HepG2 (cell line): ENCODE measurements around the gene ATXN7L2. TPM values are rescaled to one million over a fixed set of nuclear protein-coding genes. Genes with fewer than 3 reads are reported as not detected.

Experiments
- ASH2L ChIP-seq: fragments of 300-600, 200-600 bp; sonication (generic); IDR thresholded peaks from 2 replicates; pipeline ENCODE4 v1.7.0; 2017; ENCODE audit warnings: low read depth, mild to moderate bottlenecking, moderate library complexity, mixed read lengths, low read length; ENCODE audit not compliant: insufficient read length
- ATF7 ChIP-seq, 2 experiments: fragments of 450-650 bp in 1 of 2; sonication (generic) in 1 of 2; formaldehyde crosslinking in 1 of 2; IDR thresholded peaks; 2 replicates each; pipeline versions ENCODE4 v1.4.0 to v1.6.1; 2016 to 2020; ENCODE audit warnings: antibody characterized with exemption in 1 of 2, mild to moderate bottlenecking in 1 of 2, missing genetic modification reagents in 1 of 2
- CBX5 ChIP-seq: sonication (generic); formaldehyde crosslinking; IDR thresholded peaks from 2 replicates; pipeline ENCODE4 v1.4.0; 2020; ENCODE audit warnings: missing genetic modification reagents, borderline replicate concordance
- FOSL2 ChIP-seq: sonication (generic); formaldehyde crosslinking; IDR thresholded peaks from 2 replicates; pipeline ENCODE4 v1.4.0; 2020; ENCODE audit warnings: missing genetic modification reagents
- NFATC3 ChIP-seq: sonication (generic); formaldehyde crosslinking; IDR thresholded peaks from 2 replicates; pipeline ENCODE4 v1.5.1; 2020; ENCODE audit warnings: mild to moderate bottlenecking, missing genetic modification reagents
- NKX3-1 ChIP-seq: sonication (generic); formaldehyde crosslinking; IDR thresholded peaks from 2 replicates; pipeline ENCODE4 v1.5.0; 2020; ENCODE audit warnings: missing genetic modification reagents
- REXO4 ChIP-seq: sonication (generic); formaldehyde crosslinking; IDR thresholded peaks from 2 replicates; pipeline ENCODE4 v1.8.0; 2022; ENCODE audit warnings: missing genetic modification reagents, mild to moderate bottlenecking, borderline replicate concordance
- SAP130 ChIP-seq: IDR thresholded peaks from 2 replicates; pipeline ENCODE4 v1.6.1; 2016; ENCODE audit warnings: low read depth
- SOX5 ChIP-seq: IDR thresholded peaks from 2 replicates; pipeline ENCODE4 v1.6.1; 2016; ENCODE audit warnings: borderline replicate concordance
- SPEN ChIP-seq: sonication (generic); formaldehyde crosslinking; IDR thresholded peaks from 2 replicates; pipeline ENCODE4 v1.5.1; 2020; ENCODE audit warnings: low read depth, mild to moderate bottlenecking, missing genetic modification reagents
- XRCC5 ChIP-seq: fragments of 200-400 bp; formaldehyde crosslinking; optimal IDR thresholded peaks from 2 replicates; pipeline ENCODE3; 2017; ENCODE audit warnings: mild to moderate bottlenecking, low read length
- ZBTB21 ChIP-seq: sonication (generic); formaldehyde crosslinking; IDR thresholded peaks from 2 replicates; pipeline ENCODE4 v1.4.0; 2020; ENCODE audit warnings: missing genetic modification reagents
- ZIK1 ChIP-seq: sonication (generic); formaldehyde crosslinking; IDR thresholded peaks from 2 replicates; pipeline ENCODE4 v1.5.0; 2020; ENCODE audit warnings: mild to moderate bottlenecking, low read depth, missing genetic modification reagents, borderline replicate concordance
- ZNF10 ChIP-seq: sonication (generic); formaldehyde crosslinking; IDR thresholded peaks from 2 replicates; pipeline ENCODE4 v1.4.0; 2020; ENCODE audit warnings: mild to moderate bottlenecking, low read depth, missing genetic modification reagents, borderline replicate concordance
- polyA plus RNA-seq, 8 experiments: library from polyadenylated mRNA; depleted of rRNA in 3 of 8; stranded (reverse) in 7 of 8; unstranded in 1 of 8; fragments of >200 nt; fragmentation: Illumina TruSeq in 4 of 8; extraction: Trizol in 4 of 8; gene quantifications; 2 replicates each; pipeline versions ENCODE4 v1.2.1 to v1.2.3, GENCODE V29; 2011 to 2016; ENCODE audit warnings: low read depth in 4 of 8, missing spikeins in 1 of 8, mixed read lengths in 1 of 8; ENCODE audit not compliant: insufficient read depth in 1 of 8
- total RNA-seq, 5 experiments: library from RNA; depleted of rRNA; stranded (reverse); fragments of >200 nt; fragmentation: Illumina TruSeq; extraction: Trizol; gene quantifications; 2 replicates each; pipeline ENCODE4 v1.2.3, GENCODE V29; 2016; ENCODE audit warnings: low read depth in 1 of 5
- TF ChIP-seq, protein P1 (sequence below): sonication (generic); formaldehyde crosslinking; IDR thresholded peaks from 2 replicates; pipeline ENCODE4 v1.5.0; 2020; ENCODE audit warnings: mild to moderate bottlenecking, missing genetic modification reagents, borderline replicate concordance
- TF ChIP-seq, protein P2 (sequence below): sonication (generic); formaldehyde crosslinking; IDR thresholded peaks from 2 replicates; pipeline ENCODE4 v1.5.0; 2020; ENCODE audit warnings: missing genetic modification reagents, mild to moderate bottlenecking, borderline replicate concordance
- TF ChIP-seq, protein P3 (sequence below): sonication (generic); formaldehyde crosslinking; IDR thresholded peaks from 2 replicates; pipeline ENCODE4 v1.5.0; 2020; ENCODE audit warnings: mild to moderate bottlenecking, missing genetic modification reagents
- TF ChIP-seq, protein P4 (sequence below): IDR thresholded peaks from 2 replicates; pipeline ENCODE4 v1.6.1; 2016; ENCODE audit warnings: low read depth, control low read depth

The ATXN7L2 gene
- total and polyA plus RNA-seq, 2 of the 13 experiments (the other 11 are each of a cell fraction or from before 2014, with no cell fraction given) = 2.7 to 2.8 TPM

DNA sequence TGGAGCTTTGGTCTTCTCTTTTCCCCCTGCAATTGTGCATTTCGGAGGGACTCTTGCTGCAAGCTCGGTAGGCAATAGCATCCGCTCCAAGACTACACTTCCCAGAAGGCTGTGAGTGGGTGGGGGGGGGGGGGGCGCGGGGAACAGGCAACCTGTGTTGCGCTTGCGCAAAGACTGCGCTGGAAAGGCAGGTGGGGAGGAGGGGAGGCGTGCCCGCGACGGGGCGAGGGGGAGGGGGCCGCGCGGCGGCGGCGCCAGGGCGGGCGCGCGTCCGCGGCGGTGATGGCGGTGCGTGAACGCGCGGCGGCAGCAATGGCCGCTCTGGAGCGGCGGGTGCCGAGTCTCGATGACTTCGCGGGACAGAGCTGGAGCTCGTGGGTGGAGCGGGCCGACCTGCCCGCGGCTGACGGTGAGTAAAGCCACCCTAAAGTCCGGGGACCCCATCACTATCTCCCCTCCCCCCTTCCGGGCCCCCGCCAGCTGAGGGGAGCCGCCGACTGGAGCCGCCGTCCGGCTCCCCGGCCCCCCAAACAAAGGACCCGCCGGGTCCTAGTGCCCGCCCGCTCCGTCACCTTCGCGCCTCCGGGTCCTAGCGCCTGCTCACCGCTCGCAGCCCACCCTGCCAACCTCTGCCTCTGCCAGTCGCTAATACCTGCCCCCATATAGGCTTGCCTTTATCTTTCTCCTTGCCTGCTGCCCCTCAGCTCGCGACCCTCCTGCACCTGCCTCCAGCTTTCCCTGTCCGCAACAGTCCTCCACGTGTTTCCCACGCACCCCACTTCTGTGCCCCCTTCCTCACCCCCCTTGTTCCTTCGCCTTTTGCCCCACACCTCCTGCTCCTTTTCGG lies at the start of gene ATXN7L2 (continued):
- TF ChIP-seq, protein P1, sequence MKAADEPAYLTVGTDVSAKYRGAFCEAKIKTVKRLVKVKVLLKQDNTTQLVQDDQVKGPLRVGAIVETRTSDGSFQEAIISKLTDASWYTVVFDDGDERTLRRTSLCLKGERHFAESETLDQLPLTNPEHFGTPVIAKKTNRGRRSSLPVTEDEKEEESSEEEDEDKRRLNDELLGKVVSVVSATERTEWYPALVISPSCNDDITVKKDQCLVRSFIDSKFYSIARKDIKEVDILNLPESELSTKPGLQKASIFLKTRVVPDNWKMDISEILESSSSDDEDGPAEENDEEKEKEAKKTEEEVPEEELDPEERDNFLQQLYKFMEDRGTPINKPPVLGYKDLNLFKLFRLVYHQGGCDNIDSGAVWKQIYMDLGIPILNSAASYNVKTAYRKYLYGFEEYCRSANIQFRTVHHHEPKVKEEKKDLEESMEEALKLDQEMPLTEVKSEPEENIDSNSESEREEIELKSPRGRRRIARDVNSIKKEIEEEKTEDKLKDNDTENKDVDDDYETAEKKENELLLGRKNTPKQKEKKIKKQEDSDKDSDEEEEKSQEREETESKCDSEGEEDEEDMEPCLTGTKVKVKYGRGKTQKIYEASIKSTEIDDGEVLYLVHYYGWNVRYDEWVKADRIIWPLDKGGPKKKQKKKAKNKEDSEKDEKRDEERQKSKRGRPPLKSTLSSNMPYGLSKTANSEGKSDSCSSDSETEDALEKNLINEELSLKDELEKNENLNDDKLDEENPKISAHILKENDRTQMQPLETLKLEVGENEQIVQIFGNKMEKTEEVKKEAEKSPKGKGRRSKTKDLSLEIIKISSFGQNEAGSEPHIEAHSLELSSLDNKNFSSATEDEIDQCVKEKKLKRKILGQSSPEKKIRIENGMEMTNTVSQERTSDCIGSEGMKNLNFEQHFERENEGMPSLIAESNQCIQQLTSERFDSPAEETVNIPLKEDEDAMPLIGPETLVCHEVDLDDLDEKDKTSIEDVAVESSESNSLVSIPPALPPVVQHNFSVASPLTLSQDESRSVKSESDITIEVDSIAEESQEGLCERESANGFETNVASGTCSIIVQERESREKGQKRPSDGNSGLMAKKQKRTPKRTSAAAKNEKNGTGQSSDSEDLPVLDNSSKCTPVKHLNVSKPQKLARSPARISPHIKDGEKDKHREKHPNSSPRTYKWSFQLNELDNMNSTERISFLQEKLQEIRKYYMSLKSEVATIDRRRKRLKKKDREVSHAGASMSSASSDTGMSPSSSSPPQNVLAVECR (CRISPR knock-in tag) = peak; percentile 76; the same call in 1 of the 2 replicates
- TF ChIP-seq FOSL2 (CRISPR knock-in tag) (peak; percentile 57), ATF7 (IDR thresholded peaks at IDR 0.05) (no peak), ATF7 (CRISPR knock-in tag; IDR thresholded peaks at IDR 0.05) (no peak), ZBTB21 (CRISPR knock-in tag) (no peak), ZIK1 (peak; percentile 83; the same call in 1 of the 2 replicates), SPEN (CRISPR knock-in tag) (no peak; the same call in none of the 2 replicates), ZNF10 (no peak), NFATC3 (CRISPR knock-in tag) (no peak), NKX3-1 (CRISPR knock-in tag) (0 out of 2 replicates have a peak, but pooled peaks have one; percentile 20), SOX5 (no peak), SAP130 (CRISPR knock-in tag) (peak; percentile 69), XRCC5 (peak; percentile 97), ASH2L (peak; percentile 93), REXO4 (CRISPR knock-in tag) (no peak), CBX5 (CRISPR knock-in tag) (0 out of 2 replicates have a peak, but pooled peaks have one; percentile 50)
- TF ChIP-seq, protein P2, sequence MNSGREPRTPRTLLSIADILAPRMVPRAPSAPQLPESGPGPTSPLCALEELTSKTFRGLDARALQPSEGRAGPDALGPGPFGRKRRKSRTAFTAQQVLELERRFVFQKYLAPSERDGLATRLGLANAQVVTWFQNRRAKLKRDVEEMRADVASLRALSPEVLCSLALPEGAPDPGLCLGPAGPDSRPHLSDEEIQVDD (CRISPR knock-in tag) = no peak
- TF ChIP-seq, protein P3, sequence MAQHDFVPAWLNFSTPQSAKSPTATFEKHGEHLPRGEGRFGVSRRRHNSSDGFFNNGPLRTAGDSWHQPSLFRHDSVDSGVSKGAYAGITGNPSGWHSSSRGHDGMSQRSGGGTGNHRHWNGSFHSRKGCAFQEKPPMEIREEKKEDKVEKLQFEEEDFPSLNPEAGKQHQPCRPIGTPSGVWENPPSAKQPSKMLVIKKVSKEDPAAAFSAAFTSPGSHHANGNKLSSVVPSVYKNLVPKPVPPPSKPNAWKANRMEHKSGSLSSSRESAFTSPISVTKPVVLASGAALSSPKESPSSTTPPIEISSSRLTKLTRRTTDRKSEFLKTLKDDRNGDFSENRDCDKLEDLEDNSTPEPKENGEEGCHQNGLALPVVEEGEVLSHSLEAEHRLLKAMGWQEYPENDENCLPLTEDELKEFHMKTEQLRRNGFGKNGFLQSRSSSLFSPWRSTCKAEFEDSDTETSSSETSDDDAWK (CRISPR knock-in tag) = no peak
- TF ChIP-seq, protein P4, sequence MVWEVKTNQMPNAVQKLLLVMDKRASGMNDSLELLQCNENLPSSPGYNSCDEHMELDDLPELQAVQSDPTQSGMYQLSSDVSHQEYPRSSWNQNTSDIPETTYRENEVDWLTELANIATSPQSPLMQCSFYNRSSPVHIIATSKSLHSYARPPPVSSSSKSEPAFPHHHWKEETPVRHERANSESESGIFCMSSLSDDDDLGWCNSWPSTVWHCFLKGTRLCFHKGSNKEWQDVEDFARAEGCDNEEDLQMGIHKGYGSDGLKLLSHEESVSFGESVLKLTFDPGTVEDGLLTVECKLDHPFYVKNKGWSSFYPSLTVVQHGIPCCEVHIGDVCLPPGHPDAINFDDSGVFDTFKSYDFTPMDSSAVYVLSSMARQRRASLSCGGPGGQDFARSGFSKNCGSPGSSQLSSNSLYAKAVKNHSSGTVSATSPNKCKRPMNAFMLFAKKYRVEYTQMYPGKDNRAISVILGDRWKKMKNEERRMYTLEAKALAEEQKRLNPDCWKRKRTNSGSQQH (CRISPR knock-in tag) = no peak; the same call in 1 of the 2 replicates
